Bronchial epithelial cell (primary cell): Measurements from ENCODE around the gene CA12. TPM values are rescaled to one million over a fixed set of nuclear protein-coding genes. Genes with fewer than 3 reads are reported as not detected.

Experiments used
- DNase-seq: peaks from one replicate; pipeline ENCODE4 v3.0.0-alpha.2; 2010; ENCODE audit warnings: low read depth
- FAIRE-seq: peaks from 2 replicates; lab custom pipeline; 2011; peaks lifted over from hg19 to GRCh38; lab: Jason Lieb, UNC
- H3K27me3 ChIP-seq: 2 replicates; pipeline ENCODE4 v1.5.1; 2011; ENCODE audit warnings: low read length; ENCODE audit not compliant: control insufficient read depth, insufficient read depth
- H3K36me3 ChIP-seq: 2 replicates; pipeline ENCODE4 v1.5.1; 2011; ENCODE audit warnings: low read length; ENCODE audit not compliant: control insufficient read depth, insufficient read depth
- H3K4me3 ChIP-seq: 2 replicates; pipeline ENCODE4 v1.5.1; 2011; ENCODE audit warnings: mild to moderate bottlenecking, low read depth, low read length, control low read depth
- total RNA-seq: library from RNA; depleted of rRNA; stranded (reverse); fragments of >200 nt; gene quantifications from 2 replicates; pipeline ENCODE4 v1.2.1, GENCODE V29; 2014
- TF ChIP-seq, protein P1 (sequence below): IDR thresholded peaks from 2 replicates; pipeline ENCODE4 v1.5.1; 2011; ENCODE audit warnings: mild to moderate bottlenecking, moderate library complexity, low read length, control low read depth, inconsistent platforms; ENCODE audit not compliant: insufficient read depth, severe bottlenecking

The CA12 gene
- total RNA-seq, 1 donor from 2014 or later: 44.0 TPM

DNA sequence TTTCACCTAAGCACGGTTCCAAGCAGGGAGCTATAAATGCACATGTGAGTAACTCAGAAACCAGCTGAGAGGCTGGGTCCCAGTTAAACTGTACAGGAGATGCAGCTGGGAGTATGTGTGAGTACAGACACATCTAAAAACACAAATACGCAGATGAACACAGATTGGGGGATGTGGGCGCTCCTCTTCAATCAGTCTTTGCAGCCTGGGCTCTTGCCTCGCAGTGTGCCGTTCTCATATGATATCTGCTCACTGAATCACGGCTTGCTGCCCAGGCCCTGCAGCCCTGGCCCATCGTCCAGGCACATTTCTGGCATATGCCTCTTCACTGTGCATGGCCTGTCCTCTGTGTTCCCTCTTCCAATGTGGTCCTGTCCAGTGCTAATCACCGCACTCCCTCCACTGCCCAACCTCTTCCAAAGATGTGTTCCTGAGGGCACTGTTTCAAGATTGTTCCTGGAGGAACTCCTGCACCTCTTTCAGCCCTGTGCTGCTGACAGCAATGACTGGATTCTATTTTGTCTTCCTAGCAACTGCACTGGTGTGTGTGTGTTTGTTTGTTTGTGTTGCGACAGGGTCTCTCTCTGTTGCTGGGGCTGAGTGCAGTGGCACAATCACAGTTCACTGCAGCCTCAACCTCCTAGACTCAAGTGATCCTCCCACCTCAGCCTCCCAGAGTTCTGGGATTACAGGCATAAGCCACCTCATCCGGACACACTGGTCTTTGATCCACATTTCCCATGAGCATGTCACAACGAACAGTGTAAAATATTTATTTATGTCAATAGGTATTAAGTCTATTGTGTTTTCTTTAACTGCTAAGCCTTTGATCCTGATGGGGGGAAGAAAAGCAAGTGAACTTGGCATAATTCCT is 17.0 kb downstream of the CA12 start:
- Histone ChIP-seq H3K4me3 (no peak overlapping the region), H3K27me3 (no peaks in the 10 kb centered on the region), H3K36me3 (peaks cover 11% of the 10 kb centered on the region)
- no peak for FAIRE-seq
- DNase-seq: no peak
- TF ChIP-seq, protein P1, sequence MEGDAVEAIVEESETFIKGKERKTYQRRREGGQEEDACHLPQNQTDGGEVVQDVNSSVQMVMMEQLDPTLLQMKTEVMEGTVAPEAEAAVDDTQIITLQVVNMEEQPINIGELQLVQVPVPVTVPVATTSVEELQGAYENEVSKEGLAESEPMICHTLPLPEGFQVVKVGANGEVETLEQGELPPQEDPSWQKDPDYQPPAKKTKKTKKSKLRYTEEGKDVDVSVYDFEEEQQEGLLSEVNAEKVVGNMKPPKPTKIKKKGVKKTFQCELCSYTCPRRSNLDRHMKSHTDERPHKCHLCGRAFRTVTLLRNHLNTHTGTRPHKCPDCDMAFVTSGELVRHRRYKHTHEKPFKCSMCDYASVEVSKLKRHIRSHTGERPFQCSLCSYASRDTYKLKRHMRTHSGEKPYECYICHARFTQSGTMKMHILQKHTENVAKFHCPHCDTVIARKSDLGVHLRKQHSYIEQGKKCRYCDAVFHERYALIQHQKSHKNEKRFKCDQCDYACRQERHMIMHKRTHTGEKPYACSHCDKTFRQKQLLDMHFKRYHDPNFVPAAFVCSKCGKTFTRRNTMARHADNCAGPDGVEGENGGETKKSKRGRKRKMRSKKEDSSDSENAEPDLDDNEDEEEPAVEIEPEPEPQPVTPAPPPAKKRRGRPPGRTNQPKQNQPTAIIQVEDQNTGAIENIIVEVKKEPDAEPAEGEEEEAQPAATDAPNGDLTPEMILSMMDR: no peak

DNA sequence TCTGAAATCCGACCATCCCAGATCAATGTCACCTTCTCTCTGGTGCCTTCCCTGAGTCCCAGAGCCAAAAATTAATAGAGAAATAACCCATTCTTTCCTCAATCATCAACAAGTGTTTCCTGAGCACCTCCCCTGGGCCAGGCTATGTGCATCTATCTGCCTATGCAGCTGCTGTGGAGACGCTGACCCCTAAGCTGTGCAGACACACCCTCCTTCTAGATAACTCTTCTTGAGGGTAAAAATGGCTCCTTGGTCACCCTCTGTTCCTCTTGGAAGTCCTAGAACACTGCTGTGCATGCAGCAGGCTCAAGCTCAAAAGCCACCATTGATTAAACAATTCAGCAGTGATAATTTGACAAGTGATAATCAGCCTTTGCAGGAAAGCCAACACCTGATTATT is 18.4 kb downstream of the CA12 start:
- Histone ChIP-seq H3K4me3 (no peak overlapping the region), H3K27me3 (no peaks in the 10 kb centered on the region), H3K36me3 (peaks cover 11% of the 10 kb centered on the region)
- FAIRE-seq: no peak
- DNase-seq: no peak
- TF ChIP-seq, protein P1: no peak

DNA sequence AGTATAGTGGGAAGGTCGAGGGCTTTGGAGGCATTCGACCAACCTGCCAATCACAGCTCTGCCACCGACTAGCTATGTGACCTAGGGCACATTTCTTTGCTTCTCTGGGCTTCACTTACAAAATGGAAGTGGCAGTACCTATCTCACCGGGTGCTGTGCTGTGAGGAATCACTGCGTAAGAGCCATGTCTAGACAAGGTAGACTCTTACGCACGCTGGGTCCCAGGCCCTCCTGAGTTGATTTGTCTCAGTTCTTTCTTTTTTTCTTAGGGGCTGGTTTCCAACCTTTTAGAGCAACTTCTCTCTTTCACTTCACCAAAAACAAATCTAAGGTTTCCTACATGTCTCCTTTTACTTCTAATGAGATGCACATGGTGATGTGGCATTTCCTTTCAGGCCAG is 18.8 kb downstream of the CA12 start:
- DNase-seq (no peak), FAIRE-seq (no peak)
- no peaks in the 10 kb centered on the region for H3K27me3 ChIP-seq

DNA sequence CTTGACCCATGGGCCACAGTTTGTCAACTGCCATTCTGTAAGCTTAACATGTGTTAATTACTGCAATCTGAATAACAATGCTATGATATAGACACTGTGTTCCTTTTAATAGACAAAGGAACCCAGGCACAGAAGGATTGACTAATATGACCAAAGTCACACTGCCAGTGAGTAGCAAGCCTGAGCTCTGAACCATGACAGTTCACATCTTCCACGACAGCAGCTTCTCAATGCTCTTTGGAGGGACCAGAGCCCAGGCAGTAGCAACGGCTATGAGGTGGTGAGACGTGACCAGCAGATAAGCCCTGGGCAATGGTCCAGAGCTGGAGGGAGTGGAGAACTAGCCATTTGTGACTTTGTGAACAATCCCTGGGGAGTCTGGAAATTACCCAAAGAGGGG is 19.4 kb downstream of the CA12 start:
- peaks cover 11% of the 10 kb centered on the region for H3K36me3 ChIP-seq
- no peaks in the 10 kb centered on the region for H3K27me3 ChIP-seq
- TF ChIP-seq, protein P1: no peak
- DNase-seq (no peak), FAIRE-seq (no peak)
- H3K4me3 ChIP-seq: no peak overlapping the region

More for the DNA sequence above, 18.8 kb downstream of the CA12 start:
- TF ChIP-seq, protein P1: no peak
- Histone ChIP-seq H3K36me3 (peaks cover 11% of the 10 kb centered on the region), H3K4me3 (no peak overlapping the region)

DNA sequence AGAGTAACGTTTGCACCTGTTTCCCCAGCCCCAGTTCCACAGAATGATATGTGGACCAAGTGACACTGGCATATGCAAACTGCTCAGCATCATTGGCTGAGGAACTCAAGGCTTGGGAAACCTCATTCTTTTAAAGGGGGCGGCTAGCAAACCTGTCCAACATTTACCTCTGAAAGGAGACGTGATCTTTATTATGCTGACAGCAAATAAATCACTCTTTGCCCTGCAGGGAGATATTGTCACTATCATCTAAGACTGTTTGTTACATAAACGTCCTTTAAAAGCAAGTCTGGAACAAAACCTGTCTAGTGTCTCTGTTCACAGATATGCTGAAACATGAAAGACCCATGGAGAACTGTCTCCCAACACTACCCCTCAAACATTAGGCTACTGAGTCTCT is 21.5 kb downstream of the CA12 start:
- FAIRE-seq (no peak), DNase-seq (no peak)
- no peak overlapping the region for H3K4me3 ChIP-seq
- peaks cover 12% of the 10 kb centered on the region for H3K36me3 ChIP-seq
- H3K27me3 ChIP-seq: no peaks in the 10 kb centered on the region
- TF ChIP-seq, protein P1: no peak
